Activated CD4-positive, alpha-beta T cell treated with anti-CD3 and anti-CD28 coated beads, Interleukin-2, amount 50 U/mL, for 48 hours (primary cell): ENCODE results near the gene PHYHD1.

Source experiments
- DNase-seq, 2 experiments: peaks; one replicate each; pipeline ENCODE4 v3.0.0-alpha.2; 2020

Gene PHYHD1

GRCh38 chr9:128986671-128987070, 65.9 kb downstream of the PHYHD1 start:
- no peak for DNase-seq

GRCh38 chr9:128987805-128988204, 67.0 kb downstream of the PHYHD1 start:
- no peak for DNase-seq
